KOPT-K1 (cell line): ENCODE measurements around the gene PIAS3.
A peak's percentile ranks its signal among the peaks of the same experiment; 100 is the strongest.

Experiments
- H3K27ac ChIP-seq: fragments of 200-600 bp; sonication (generic); 2 replicates; pipeline ENCODE4 v1.5.1; 2016; ENCODE audit warnings: antibody characterized with exemption, mild to moderate bottlenecking, low read depth, low read length; ENCODE audit not compliant: poor library complexity, severe bottlenecking
- H3K36me3 ChIP-seq: fragments of 200-600 bp; sonication (generic); 2 replicates; pipeline ENCODE4 v1.5.1; 2017; ENCODE audit warnings: antibody characterized with exemption, mild to moderate bottlenecking, low read length, moderate library complexity; ENCODE audit not compliant: insufficient read depth
- H3K9me3 ChIP-seq: fragments of 200-600 bp; sonication (generic); 2 replicates; pipeline ENCODE4 v1.5.1; 2017; ENCODE audit warnings: antibody characterized with exemption, low read length, mild to moderate bottlenecking; ENCODE audit not compliant: insufficient read depth, poor library complexity, severe bottlenecking

PIAS3 gene

DNA sequence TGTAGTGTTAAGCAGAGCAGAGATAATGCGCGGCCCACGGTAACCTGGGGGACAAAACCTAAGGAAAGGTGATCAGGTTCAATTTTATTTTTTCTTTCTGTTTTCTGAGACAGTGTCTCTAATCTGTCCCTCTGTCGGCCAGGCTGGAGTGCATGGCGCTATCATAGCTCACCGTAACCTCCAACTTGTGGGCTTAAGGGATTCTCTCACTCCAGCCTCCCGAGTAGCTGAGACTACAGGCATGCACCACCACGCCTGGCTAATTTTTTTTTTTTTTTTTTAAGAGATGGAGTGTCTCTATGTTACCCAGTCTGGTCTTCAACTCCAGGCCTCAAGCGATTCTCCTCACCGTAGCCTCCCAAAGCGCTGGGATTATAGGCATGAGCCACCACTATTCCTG lies 27.5 kb upstream of the PIAS3 start:
- no peak overlapping the region for H3K27ac ChIP-seq
- no peaks in the 10 kb centered on the region for H3K36me3 ChIP-seq
- no peaks in the 10 kb centered on the region for H3K9me3 ChIP-seq

DNA sequence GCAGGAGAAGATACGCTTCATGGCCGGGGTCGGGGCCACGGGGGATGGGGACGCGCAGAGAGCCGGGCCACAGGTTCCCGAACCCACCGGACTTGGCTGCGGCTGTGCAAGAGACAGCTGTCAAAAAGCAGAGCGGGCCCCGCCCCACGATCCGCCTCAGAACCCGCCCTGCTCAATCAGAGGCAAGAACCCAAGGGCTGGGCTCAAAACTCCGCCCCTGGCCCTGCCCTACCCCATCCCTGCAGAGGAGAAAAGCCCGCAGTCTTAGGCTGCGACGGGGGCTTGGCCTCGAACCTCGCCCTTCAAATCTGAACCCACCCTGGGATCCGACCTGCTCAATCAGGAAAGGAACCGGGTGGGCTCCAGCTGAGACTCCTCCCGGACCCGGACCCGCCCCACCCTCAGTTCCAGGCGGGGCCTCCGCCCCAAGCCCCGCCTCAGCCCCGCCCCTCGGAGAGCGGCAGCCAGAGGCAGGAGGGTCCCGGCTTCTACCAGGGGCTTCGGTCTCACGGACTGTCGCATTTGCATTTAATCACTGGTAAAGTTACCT lies 26.9 kb upstream of the PIAS3 start, which contains the start of gene ANKRD35:
Gene ANKRD35, minus strand, starts transcription at position 129 of the 550 bp plus-strand sequence. Its CDS starts 108 bp downstream, at position 21.
- H3K27ac ChIP-seq = no peak within 1 kb of the TSS
- no peaks in the 10 kb centered on the region for H3K9me3 ChIP-seq

DNA sequence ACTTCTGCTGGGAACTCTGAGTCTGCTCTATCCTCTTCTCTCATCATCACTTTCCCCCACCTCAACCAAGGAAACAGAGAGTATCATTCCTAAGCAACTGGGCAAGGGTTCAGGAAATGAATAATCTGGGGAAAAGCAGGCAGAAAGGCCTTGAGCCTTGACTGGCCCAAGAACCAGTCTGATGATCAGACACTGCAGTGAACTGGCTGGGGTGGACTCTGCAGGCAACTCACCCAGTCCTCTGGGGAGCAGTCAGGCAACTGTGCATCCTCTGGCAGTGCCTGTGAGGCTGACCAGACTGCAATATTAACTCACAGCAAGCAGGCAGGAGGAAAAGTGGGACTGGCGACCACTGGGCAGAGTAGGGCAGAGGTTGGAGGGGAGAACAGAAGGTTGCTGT lies 25.8 kb upstream of the PIAS3 start:
- no peak overlapping the region for H3K27ac ChIP-seq
- H3K36me3 ChIP-seq = no peaks in the 10 kb centered on the region
- no peaks in the 10 kb centered on the region for H3K9me3 ChIP-seq

More for the DNA sequence above, 26.9 kb upstream of the PIAS3 start, which contains the start of gene ANKRD35:
- no peaks in the 10 kb centered on the region for H3K36me3 ChIP-seq

DNA sequence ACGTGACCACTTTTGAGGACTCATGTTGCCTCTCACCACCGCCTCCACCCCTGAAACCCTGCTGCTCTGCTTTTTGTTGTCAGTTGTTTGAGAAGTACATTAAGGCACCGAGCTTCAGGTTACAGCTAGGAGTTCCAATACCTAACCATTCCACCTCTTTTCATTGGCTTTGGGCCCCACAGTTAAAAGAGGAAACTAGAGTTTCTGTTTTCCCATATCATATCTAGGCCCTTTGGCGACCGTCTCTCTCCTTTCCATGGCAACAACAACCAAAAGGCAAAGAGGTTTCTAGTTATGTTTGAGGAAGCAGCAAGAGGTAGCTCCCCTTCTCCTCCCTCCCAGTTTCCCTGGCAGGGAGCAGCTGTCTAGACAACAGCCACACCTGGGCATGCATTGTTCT lies 20.9 kb upstream of the PIAS3 start:
- Histone ChIP-seq H3K9me3 (no peaks in the 10 kb centered on the region), H3K27ac (no peak overlapping the region), H3K36me3 (no peaks in the 10 kb centered on the region)

DNA sequence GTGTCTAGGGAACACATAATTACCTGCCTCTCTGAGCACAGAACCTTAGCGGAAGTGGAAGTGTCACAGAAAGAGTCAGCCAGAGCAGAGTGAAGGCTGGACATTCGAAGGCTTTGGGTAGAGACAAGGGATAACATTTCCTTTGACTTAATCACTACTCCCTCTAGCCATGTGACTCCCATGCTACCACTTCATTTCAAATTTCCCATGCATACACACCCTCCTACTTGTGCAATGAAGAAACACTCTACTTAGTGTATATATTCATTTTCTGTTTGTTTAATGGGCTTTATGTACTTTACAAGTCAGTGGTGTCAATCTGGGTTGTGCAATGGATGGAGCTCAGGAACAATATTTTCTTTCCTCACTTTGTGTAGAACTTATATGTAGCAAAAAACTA lies 19.8 kb upstream of the PIAS3 start:
- Histone ChIP-seq H3K27ac (no peak overlapping the region), H3K9me3 (no peaks in the 10 kb centered on the region), H3K36me3 (no peaks in the 10 kb centered on the region)

DNA sequence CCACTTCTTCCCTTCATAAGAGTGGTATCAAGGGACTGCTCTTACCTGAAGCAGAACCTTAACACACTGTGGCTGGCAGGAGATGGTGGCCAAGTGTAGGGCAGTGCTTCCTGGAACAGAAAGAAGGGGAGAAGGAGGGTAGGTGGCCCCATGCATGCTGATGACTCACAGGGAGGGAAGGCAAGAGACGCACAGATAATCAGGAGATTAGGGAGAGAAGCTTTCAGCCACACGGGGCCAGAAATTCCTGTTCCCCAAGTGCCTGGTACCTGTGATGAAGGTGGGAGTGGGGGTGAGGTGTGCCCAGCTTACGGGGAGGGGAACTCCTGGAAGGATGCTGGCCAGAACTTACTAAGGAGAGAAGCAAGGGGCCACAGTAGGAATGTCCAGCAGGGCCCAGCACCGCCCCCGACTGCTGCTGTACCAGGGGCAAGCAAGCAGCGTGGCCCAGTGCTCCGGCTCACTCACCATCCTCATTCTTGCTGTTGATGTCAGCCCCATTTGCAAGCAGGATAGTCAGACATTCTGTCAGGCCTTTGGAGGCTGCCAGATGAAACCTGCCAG lies 19.1 kb upstream of the PIAS3 start:
- H3K27ac ChIP-seq = no peak overlapping the region
- H3K9me3 ChIP-seq = no peaks in the 10 kb centered on the region
- no peaks in the 10 kb centered on the region for H3K36me3 ChIP-seq

DNA sequence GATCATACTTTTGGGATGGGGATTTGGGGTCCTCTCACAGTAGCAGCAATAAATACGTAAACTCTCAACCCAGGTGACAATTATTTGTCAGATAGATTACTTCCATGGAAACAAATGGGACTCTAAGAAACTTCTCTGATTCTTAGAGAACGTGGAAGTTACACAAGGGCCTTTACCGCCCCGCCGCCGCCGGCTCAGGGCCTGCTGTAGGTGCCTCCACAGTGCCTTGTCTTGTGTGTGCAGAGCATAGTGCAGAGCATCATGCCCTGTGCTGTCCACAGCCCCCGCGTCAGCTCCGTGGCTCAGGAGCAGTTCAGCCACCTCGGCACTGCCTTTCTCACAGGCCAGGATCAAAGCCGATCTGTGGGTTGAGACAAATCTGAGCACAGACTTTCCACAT lies 15.8 kb upstream of the PIAS3 start:
- Histone ChIP-seq H3K27ac (no peak overlapping the region), H3K36me3 (no peaks in the 10 kb centered on the region), H3K9me3 (no peaks in the 10 kb centered on the region)

DNA sequence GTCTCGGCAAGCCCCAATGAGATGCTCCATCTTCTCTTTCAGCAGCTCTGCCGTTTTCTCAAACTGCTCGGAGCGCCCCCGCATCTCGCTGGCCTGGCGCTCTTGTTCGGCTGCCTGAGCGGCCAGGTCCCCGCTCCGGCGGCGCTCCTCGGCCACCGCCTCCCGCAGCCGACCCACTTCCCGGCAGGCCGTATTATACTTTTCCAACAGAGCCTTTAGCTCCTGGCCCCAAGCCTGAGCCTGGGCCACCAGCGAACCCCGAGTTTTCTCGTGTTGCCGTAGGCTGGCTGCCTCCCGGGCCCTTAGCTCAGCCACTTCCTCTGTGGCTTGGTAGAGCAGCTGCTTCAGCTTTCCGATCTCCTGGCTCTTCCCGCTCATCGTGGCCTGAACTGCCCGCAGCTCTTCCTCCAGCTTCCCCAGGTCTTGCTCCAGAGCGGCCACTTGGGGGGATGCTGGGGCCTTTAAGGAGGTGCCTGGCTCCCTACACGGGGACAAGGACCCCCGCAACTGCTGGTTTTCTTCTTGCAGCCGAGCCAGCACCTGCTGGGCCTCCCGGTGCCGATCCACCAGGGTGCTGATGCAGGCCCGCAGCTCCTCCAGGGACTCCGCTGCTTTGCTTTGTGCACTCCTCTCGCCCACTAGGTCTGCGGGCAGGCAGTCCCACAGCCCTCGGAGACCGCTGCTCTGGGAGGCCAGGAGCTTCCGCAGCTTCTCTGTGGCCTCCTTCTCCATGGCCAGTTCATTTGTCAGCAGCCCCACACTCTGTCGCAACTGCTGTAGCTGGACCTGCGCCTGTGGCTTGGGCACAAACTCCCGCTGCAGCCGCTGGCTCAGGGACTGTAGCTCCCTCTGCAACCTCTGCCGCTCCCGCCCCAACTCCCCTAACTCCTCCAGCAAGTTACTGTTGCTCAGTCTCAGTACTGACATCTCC lies 13.4 kb upstream of the PIAS3 start:
- Histone ChIP-seq H3K27ac (no peak overlapping the region), H3K36me3 (no peaks in the 10 kb centered on the region)

DNA sequence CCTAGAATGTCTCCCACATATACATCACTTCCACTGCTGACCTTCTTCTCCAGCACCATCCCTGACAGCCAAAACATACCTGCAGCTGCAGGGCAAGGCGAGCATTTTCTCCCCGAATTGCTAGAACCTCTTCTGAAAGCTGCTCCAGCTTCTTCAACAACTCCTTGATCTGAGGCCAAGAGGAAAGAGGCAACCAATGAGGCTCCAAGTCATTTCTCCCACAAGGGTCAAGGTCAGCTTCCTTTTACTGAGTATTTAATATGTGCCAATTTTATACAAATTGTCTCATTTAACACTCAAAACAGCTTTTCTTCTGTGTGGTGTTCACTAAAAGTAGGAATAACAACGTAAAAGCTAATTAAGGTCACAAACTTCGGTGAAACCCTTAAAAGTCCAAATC lies 9.4 kb upstream of the PIAS3 start:
- no peaks in the 10 kb centered on the region for H3K36me3 ChIP-seq
- H3K27ac ChIP-seq = no peak overlapping the region
- no peaks in the 10 kb centered on the region for H3K9me3 ChIP-seq

More for the DNA sequence above, 13.4 kb upstream of the PIAS3 start:
- H3K9me3 ChIP-seq = no peaks in the 10 kb centered on the region

DNA sequence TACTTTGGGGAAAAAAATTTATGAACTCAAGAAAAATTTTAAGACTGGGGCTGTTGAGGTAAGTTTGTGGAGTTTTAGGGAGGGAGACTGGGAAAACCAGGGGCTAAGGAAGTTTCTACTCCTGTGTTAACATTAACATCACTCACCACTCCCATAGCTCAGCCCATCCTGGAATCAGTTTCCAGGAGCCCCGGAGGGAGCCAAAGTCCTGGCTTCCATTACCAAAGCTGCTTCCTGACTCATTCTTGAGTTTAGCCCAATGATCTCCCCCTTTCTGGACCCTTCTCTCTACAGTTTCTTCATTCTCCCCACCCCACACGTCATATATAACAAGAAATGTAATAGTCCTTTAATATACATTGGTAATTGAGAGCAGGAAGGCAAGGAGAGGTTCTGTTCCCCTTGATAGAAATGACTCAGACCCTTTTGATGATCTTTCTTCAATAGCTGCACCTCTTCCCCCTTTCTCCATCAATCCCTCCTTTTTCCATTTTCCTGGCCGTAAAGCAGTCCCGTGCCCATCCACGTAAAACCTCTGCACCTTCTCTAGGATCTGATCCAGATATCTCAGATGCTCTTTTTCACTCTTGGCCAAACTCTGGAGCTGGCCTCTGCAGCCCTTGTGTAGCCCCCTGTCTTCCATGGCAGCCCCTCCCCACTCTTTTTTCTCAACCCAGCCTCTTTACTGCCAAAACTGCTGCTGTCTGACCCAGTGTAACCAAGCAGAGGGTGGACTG lies 4.6 kb upstream of the PIAS3 start:
- Histone ChIP-seq H3K36me3 (no peaks in the 10 kb centered on the region), H3K9me3 (no peaks in the 10 kb centered on the region), H3K27ac (no peak overlapping the region)

DNA sequence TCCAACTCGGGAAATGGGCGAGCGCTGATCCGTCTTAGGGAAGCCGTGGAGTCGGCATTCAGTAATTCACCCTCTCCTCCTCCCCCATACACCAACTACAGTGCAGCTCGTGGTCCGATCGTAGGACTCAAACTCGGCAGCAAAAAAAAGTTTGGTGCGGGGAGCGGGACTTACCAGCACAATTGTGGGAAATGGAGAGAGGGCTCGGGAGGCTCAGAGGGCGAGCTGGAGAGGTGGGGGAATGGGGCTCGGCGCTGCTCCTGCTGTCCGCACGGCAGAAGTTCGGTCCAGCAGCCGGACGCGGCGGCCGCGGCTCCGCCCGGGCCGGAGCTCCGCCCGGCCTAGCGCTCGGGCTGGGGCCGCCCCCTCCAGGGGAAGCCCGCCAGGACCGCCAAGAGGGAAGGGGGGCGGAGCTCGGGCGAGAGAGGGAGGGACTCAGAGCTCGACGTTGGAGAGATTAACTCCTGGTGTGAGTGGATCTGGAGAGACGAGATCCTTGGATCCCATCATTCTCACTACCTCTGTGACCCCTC lies 676 bp upstream of the PIAS3 start:
- Histone ChIP-seq H3K27ac (peak overlapping the region; percentile 71), H3K9me3 (no peaks in the 10 kb centered on the region)

DNA sequence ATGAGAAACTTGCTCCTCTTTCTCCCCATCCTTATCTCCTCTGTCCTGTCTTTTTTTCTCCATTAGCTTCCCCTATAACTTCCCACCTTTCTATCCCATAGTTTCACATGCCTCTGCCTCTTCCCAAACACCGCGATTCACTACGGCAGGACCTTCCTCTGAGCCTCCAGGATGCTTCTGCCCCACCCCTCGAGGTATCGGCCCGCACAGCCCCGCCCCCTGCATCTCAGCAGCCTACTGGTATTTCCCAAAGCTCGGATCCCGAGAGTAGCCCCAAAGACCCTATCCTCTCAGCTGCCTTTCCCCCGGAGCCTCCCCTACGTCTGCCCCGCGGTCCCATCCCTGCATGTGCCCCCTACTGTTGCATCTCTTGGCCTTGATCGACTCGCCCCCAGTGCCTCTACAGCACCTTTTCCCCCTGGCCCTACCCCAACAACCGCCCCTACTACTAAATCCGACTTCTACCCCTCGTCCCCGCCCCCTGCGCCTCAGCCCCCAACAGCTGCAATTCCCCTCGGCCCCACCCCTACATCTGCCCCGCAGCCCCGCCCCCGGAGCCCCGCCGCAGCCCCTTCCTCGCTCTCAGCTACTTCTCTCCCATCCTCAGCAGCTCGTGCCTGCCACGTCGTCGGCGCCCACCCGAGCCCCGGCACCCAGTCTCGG lies 512 bp downstream of the PIAS3 start:
- peaks cover 20% of the 10 kb centered on the region; the same call in 1 of the 2 replicates for H3K36me3 ChIP-seq
- no peaks in the 10 kb centered on the region for H3K9me3 ChIP-seq
- H3K27ac ChIP-seq = peak overlapping the region; percentile 71

More for the DNA sequence above, 676 bp upstream of the PIAS3 start:
- H3K36me3 ChIP-seq = peaks cover 10% of the 10 kb centered on the region; the same call in 1 of the 2 replicates

DNA sequence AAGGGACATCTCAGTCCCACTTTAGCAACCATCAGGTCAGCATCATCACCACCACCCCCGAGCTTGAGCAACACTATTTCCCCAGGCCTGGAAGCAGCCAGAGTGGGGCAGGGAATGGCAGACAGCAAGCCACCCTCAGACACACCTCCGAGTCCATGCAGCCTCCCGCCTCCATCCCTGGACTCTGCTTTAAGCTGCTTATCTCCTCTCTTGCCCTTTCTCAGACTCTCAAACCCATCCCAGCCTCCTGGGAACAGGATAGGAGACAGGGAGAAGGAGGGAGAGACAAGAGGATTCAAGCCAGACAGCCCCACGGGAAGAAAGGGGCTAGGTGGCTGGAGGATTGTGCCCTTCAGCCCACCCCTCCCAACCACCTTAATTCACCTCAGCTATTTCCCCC lies 1.7 kb downstream of the PIAS3 start:
- H3K27ac ChIP-seq = no peak overlapping the region
- peaks cover 20% of the 10 kb centered on the region; the same call in 1 of the 2 replicates for H3K36me3 ChIP-seq
- no peaks in the 10 kb centered on the region for H3K9me3 ChIP-seq

DNA sequence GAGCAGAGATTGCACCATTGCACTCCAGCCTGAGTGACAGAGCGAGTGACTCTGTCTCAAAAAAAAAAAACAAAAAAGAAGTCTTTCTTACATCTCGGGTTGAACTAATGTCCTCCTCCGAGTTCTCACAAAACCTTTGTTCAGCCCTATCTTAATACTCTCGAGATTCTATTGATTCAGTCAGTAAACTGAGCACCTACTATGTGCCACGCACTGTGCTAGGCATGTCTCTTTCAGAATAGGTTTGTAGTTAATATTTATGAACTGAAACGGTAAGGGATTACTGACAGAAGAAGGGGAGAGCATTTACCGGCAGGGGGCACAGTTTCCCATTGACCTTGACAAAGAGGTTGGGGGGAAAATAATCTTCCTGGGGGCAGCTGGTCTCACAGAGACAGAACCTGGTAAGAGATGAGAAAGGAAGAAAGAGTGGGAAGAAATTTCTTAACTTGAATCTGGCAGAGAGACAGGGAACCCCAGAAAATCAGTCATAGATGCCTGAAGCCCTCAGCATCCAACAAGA lies 3.4 kb downstream of the PIAS3 start:
- Histone ChIP-seq H3K27ac (no peak overlapping the region), H3K9me3 (no peaks in the 10 kb centered on the region), H3K36me3 (peaks cover 29% of the 10 kb centered on the region; the same call in 1 of the 2 replicates)
